Kidney (tissue), 14 donors: ENCODE results near the gene ZBTB44. TPM values are rescaled to one million over a fixed set of nuclear protein-coding genes. Genes with fewer than 3 reads are reported as not detected.
"Not testable (repeated sequence)": the region's sequence is repeated elsewhere in the genome, so short reads cannot be mapped to it uniquely, and the experiment has no call there.

Experiments used
- DNase-seq, 5 donors: peaks; one replicate each; pipeline ENCODE4 v3.0.0-alpha.2; 2013 to 2020
- FAIRE-seq: peaks from 2 replicates; lab custom pipeline; 2012; peaks lifted over from hg19 to GRCh38; lab: Jason Lieb, UNC
- H3K27ac ChIP-seq, 2 donors: one replicate each; pipeline ENCODE4 v1.7.0; 2013; ENCODE audit warnings: low read depth in 2 of 2, low read length in 2 of 2, inconsistent platforms in 1 of 2
- H3K27me3 ChIP-seq: one replicate; pipeline ENCODE4 v1.7.1; 2013; ENCODE audit warnings: low read length, inconsistent platforms; ENCODE audit not compliant: control insufficient read depth, insufficient read depth
- H3K36me3 ChIP-seq, 3 donors: one replicate each; pipeline versions ENCODE4 v1.7.0 to v1.7.1; 2013; ENCODE audit warnings: low read length in 3 of 3, control low read depth in 1 of 3, inconsistent platforms in 1 of 3; ENCODE audit not compliant: insufficient read depth in 3 of 3, control insufficient read depth in 2 of 3
- H3K4me1 ChIP-seq, 3 donors: one replicate each; pipeline versions ENCODE4 v1.7.0 to v1.7.1; 2013; ENCODE audit warnings: low read length in 3 of 3, inconsistent platforms in 1 of 3, low read depth in 1 of 3; ENCODE audit not compliant: control insufficient read depth in 2 of 3, insufficient read depth in 2 of 3
- H3K4me3 ChIP-seq, 3 donors: one replicate each; pipeline versions ENCODE4 v1.7.0 to v1.8.1; 2013; ENCODE audit warnings: low read length in 3 of 3, control low read depth in 1 of 3, inconsistent platforms in 1 of 3
- H3K9ac ChIP-seq, 3 donors: one replicate each; pipeline versions ENCODE4 v1.7.0 to v1.7.1; 2013; ENCODE audit warnings: low read length in 3 of 3, control low read depth in 1 of 3, inconsistent platforms in 1 of 3
- H3K9me3 ChIP-seq, 3 donors: one replicate each; pipeline versions ENCODE4 v1.7.0 to v1.7.1; 2013; ENCODE audit warnings: low read length in 3 of 3, control low read depth in 1 of 3, inconsistent platforms in 1 of 3; ENCODE audit not compliant: control insufficient read depth in 2 of 3, insufficient read depth in 1 of 3
- intact Hi-C: fragments of 100-400 bp; cut with DNase I; formaldehyde crosslinking; loops from one replicate; pipeline ENCODE4 v1.11.1; 2022
- polyA plus RNA-seq: library from polyadenylated mRNA; stranded (reverse); fragments of 350-450 nt; fragmentation: Illumina TruSeq; extraction: RNeasy Lipid Tissue Mini Kit (QIAGEN cat#74804); gene quantifications from one replicate; pipeline ENCODE4 v1.2.3, GENCODE V29; 2014; ENCODE audit warnings: low read depth, low replicate concordance; ENCODE audit not compliant: insufficient read depth
- total RNA-seq: library from RNA; stranded (reverse); fragmentation: NEBNext Ultra II Directional; extraction: Animal tissue kit (Norgen Biotek cat#: 25700); gene quantifications from one replicate; pipeline ENCODE4 v1.2.1, GENCODE V29; 2021
- TF ChIP-seq, protein P1 (sequence below): IDR thresholded peaks from 3 replicates; pipeline ENCODE4 v1.5.1; 2012; ENCODE audit warnings: mild to moderate bottlenecking, moderate library complexity, borderline replicate concordance; ENCODE audit not compliant: insufficient read depth; ENCODE audit errors: extremely low read depth
- donor health status: control.
- donor health status: control.
- donor health status: control.
- donor health status: control.
- donor health status: control.
- donor health status: DM: yes; HTN: yes; CAD: no.
- donor health status: Normal renal cell carcinoma (clear cell type).

ZBTB44 gene
- total and polyA plus RNA-seq, 2 donors from 2014 or later: 13.1 to 59.7 TPM

GRCh38 chr11:130337281-130338089 is 22.8 kb upstream of the ZBTB44 start:
- no peaks in the 10 kb centered on the region for H3K4me1 ChIP-seq
- no peak overlapping the region for H3K4me3 ChIP-seq
- no peak overlapping the region for H3K9ac ChIP-seq
- FAIRE-seq (no peak), DNase-seq (peak in 1 of 5 donors; percentile 56)
- no peaks in the 10 kb centered on the region for H3K9me3 ChIP-seq
- intact Hi-C loops: no loop called here
- no peaks in the 10 kb centered on the region for H3K27me3 ChIP-seq
- TF ChIP-seq, protein P1, sequence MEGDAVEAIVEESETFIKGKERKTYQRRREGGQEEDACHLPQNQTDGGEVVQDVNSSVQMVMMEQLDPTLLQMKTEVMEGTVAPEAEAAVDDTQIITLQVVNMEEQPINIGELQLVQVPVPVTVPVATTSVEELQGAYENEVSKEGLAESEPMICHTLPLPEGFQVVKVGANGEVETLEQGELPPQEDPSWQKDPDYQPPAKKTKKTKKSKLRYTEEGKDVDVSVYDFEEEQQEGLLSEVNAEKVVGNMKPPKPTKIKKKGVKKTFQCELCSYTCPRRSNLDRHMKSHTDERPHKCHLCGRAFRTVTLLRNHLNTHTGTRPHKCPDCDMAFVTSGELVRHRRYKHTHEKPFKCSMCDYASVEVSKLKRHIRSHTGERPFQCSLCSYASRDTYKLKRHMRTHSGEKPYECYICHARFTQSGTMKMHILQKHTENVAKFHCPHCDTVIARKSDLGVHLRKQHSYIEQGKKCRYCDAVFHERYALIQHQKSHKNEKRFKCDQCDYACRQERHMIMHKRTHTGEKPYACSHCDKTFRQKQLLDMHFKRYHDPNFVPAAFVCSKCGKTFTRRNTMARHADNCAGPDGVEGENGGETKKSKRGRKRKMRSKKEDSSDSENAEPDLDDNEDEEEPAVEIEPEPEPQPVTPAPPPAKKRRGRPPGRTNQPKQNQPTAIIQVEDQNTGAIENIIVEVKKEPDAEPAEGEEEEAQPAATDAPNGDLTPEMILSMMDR: no peak
- no peak overlapping the region for H3K27ac ChIP-seq
- no peaks in the 10 kb centered on the region for H3K36me3 ChIP-seq

- FAIRE-seq, H3K9me3 ChIP-seq, H3K36me3 ChIP-seq, H3K4me3 ChIP-seq, H3K9ac ChIP-seq, intact Hi-C loops, H3K27me3 ChIP-seq, H3K27ac ChIP-seq, DNase-seq, H3K4me1 ChIP-seq: not testable (repeated sequence)
Observed at GRCh38 chr11:130331397-130331796, 16.7 kb upstream of the ZBTB44 start.

DNA sequence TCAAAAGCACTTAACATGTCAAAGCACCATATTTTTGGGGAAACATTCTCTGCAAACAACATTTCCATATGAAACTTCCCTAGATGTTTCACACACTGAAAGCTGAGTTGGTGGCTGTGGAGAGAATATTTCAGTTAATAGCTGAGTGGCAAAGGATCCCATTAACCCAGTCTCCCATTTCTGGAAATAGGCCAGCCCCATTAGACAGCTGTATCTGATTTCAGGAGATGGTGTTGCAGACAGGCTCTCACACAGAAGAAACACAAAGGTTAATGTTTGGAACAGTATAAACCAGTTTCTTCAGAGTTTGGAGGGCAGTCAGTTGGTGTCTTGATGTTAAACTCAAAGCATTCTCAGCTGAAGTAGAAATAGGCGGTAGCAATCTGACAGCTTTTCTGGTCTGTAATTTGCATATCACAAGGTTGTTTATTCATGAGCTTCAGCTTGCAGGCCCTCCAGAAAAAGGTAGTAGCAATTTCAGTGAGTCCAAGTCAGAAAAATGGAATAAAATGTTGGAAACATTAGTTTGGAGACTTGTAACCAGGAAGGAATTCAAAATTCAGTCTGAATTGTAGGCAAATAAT is 15.5 kb upstream of the ZBTB44 start:
- DNase-seq (peak in 3 of 5 donors; percentile 27 to 75 (median 74)), FAIRE-seq (no peak)
- intact Hi-C loops: no loop called here
- Histone ChIP-seq H3K4me3 (no peak overlapping the region), H3K36me3 (no peaks in the 10 kb centered on the region), H3K4me1 (peaks cover 4 to 9% (median 4%) of the 10 kb centered on the region in 3 donors), H3K9ac (peak overlapping the region in 1 of 3 donors; percentile 7), H3K9me3 (no peaks in the 10 kb centered on the region), H3K27me3 (no peaks in the 10 kb centered on the region), H3K27ac (no peak overlapping the region)
- TF ChIP-seq, protein P1: no peak

DNA sequence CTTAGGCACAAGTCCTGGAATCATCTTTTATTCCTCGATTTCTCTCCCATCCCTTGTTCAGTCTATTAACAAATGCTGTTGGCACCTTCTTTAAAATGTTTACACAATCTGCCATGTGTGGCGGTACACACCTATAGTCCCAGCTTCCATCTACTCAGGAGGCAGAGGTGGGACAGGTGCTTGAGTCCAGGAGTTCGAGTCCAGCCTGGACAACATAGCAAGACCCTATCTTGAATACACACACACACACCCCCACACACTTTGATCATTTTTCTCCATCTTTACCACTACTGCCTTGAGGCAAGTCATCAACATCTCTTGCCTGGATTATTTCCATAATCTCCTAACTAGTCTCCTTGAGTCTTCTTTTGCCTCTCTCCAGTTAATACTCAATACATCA is 13.7 kb upstream of the ZBTB44 start:
- no peak for FAIRE-seq
- Histone ChIP-seq H3K27me3 (no peaks in the 10 kb centered on the region), H3K4me1 (peaks cover 4 to 9% (median 4%) of the 10 kb centered on the region in 3 donors), H3K4me3 (no peak overlapping the region), H3K36me3 (no peaks in the 10 kb centered on the region), H3K9ac (no peak overlapping the region), H3K27ac (no peak overlapping the region), H3K9me3 (no peaks in the 10 kb centered on the region)
- intact Hi-C loops: no loop called here
- no peak for DNase-seq
- TF ChIP-seq, protein P1: no peak
